ENCODE measurements around the gene S100A3.
A peak's percentile ranks its signal among the peaks of the same experiment; 100 is the strongest.

Gene S100A3

DNA sequence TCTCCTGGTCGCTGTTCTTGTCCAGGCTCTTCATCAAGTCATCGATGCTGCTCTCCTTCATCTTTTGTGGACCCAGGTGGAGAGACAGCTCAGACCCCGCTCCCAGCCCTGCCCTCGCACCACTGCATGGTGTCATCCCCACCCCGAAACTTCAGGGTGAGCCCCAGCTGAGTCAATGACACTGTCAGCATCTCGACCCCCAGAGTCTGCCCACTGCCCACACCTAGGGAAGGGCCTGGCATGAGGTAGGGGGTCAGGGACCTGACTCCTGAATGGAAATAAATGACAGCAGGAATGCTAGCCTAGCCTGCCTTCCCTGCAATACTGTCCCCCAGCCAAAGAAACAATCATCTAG, 11.7 kb downstream of the S100A3 start:
- Histone ChIP-seq H3K9ac (no peak overlapping the region), H3K4me1 (peaks cover 4% of the 10 kb centered on the region), H3K9me3 (ENCODE audit: control insufficient read depth, low read length) (no peaks in the 10 kb centered on the region), H3K27ac (no peak overlapping the region), H3K36me3 (ENCODE audit: control insufficient read depth, insufficient read depth, low read length) (no peaks in the 10 kb centered on the region), H2AFZ (no peak overlapping the region), H3K79me2 (no peaks in the 10 kb centered on the region), H3K4me3 (ENCODE audit: low read depth, low read length) (no peak overlapping the region), H3K27me3 (ENCODE audit: control insufficient read depth, insufficient read depth, low read length) (no peaks in the 10 kb centered on the region), H3K4me2 (ENCODE audit: low read length) (no peak overlapping the region)
- TF ChIP-seq, protein P1, sequence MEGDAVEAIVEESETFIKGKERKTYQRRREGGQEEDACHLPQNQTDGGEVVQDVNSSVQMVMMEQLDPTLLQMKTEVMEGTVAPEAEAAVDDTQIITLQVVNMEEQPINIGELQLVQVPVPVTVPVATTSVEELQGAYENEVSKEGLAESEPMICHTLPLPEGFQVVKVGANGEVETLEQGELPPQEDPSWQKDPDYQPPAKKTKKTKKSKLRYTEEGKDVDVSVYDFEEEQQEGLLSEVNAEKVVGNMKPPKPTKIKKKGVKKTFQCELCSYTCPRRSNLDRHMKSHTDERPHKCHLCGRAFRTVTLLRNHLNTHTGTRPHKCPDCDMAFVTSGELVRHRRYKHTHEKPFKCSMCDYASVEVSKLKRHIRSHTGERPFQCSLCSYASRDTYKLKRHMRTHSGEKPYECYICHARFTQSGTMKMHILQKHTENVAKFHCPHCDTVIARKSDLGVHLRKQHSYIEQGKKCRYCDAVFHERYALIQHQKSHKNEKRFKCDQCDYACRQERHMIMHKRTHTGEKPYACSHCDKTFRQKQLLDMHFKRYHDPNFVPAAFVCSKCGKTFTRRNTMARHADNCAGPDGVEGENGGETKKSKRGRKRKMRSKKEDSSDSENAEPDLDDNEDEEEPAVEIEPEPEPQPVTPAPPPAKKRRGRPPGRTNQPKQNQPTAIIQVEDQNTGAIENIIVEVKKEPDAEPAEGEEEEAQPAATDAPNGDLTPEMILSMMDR (IDR thresholded peaks at IDR 0.05), result no peak

DNA sequence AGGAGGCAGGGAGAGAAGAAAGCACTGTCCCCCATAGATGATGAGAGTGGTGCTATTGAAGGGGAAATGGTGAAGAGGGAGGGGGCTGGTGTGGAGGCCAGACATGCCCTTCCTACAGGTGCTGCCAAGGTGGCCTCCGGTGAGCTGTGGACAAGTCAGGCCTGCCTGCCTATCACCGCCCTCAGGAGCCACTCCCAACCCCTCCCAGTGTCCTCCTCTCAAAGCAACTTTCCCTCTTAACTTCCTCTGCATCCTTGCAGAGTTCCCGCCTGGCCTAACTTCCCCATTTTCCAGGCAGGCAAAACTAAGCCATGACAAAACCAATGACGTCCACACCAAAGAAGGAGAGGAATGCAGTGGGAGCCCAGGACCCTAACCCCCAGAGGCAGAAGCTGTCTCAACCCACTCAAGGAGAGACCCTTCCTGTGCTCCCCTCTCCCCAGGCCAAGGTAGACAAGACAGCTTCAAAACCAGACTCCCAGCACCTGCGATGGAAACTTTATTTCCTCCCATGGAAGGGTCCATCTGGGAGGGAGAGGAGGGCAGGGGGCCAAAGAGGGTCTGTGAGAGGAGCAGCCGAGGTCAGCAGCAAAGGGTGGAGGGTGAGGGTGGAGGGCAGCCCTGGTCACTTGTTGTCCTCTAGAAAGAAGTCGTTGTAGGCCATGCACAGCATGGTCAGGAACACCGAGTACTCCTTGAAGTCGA, 12.2 kb downstream of the S100A3 start:
- H3K9ac ChIP-seq, result no peak overlapping the region
- no peaks in the 10 kb centered on the region for H3K36me3 ChIP-seq (ENCODE audit: control insufficient read depth, insufficient read depth, low read length)
- no peaks in the 10 kb centered on the region for H3K79me2 ChIP-seq
- H3K27me3 ChIP-seq (ENCODE audit: control insufficient read depth, insufficient read depth, low read length), result no peaks in the 10 kb centered on the region
- H3K4me1 ChIP-seq, result peaks cover 4% of the 10 kb centered on the region
- TF ChIP-seq, protein P1 (IDR thresholded peaks at IDR 0.05), result no peak
- peak overlapping the region; percentile 72 for H3K4me3 ChIP-seq (ENCODE audit: low read depth, low read length)
- H3K27ac ChIP-seq, result no peak overlapping the region
- H3K9me3 ChIP-seq (ENCODE audit: control insufficient read depth, low read length), result no peaks in the 10 kb centered on the region
- H3K4me2 ChIP-seq (ENCODE audit: low read length), result peak overlapping the region; percentile 98
- H2AFZ ChIP-seq, result peak overlapping the region; percentile 84

DNA sequence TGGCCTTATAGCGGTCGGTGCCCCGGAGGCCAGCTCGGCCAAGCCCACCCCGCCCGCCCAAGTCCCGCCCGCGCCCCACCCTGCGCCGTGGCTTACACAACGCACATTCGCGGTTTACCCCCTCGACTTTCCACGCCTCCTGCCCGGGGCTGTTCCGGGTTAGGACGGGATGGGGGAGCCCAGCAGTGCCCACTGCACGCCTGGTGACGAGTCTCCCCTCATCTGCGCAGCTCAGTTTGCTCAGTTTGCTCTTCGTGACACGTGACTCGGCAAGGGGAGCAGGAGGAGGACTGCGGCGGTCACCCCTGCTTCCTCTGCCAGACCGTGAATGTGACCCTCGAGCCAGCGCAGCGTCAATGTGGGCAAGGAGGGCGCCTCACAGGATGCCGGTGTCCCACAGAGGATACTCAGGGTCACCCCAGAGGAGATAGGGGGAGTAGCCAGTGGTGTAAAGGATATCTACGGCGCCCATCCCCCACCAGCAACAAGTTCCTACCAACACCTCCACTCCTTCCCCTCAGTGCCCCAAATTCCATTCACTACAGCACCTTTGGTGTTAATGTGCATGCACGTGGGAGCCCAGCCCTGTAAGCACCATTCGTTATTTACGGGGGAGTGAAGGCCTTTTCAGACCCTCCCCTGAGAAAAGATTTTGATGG, 12.9 kb downstream of the S100A3 start:
- Histone ChIP-seq H3K4me1 (peaks cover 4% of the 10 kb centered on the region), H3K36me3 (ENCODE audit: control insufficient read depth, insufficient read depth, low read length) (no peaks in the 10 kb centered on the region), H3K4me2 (ENCODE audit: low read length) (peak overlapping the region; percentile 98), H3K27ac (peak overlapping the region; percentile 32), H3K9ac (no peak overlapping the region), H3K4me3 (ENCODE audit: low read depth, low read length) (peak overlapping the region; percentile 72), H3K79me2 (no peaks in the 10 kb centered on the region), H3K9me3 (ENCODE audit: control insufficient read depth, low read length) (no peaks in the 10 kb centered on the region), H2AFZ (peak overlapping the region; percentile 84), H3K27me3 (ENCODE audit: control insufficient read depth, insufficient read depth, low read length) (no peaks in the 10 kb centered on the region)
- TF ChIP-seq, protein P1 (IDR thresholded peaks at IDR 0.05), result no peak

DNA sequence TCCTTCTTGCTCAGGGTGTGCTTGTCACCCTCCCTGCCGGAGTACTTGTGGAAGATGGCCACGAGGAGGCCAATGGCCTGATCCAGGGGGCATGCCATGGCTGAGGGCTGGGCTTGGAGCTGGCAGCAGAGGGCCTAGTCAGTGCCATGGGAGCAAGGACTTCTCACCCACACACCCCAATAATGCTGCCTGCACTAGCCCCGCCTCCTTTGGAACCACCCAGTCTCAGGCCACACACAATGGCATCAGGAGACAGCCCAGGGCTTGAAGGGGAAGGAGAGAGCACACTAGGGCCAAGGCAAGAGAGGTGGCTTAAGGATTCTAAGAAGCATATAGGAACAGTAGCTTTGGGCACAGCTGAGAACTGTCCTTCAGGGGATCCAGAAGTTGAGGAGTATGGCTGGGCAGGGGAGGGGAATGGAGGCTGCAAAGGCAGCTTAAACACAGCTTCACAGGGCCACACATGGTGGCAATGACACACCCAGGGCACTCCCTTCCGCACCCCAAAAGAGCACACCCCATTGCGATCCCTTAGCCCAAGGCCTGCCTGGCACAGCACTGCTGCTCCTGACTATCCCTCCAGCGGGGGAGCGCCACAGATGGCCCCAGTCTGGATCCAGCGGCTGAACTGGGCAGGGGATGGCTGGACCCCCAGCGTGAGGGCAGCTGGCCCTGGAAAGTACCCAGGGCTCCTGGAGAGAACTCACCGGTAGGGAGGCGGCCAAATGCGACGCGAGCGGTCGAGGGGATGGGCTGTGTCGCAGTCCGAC, 13.6 kb downstream of the S100A3 start, which contains the start of gene S100A6:
TSS of gene S100A6 (minus strand) at position 750 of the 770 bp plus-strand sequence. CDS start at position 98, 652 bp downstream.
- TF ChIP-seq, protein P1 (IDR thresholded peaks at IDR 0.05), result no peak
- Histone ChIP-seq H3K27me3 (ENCODE audit: control insufficient read depth, insufficient read depth, low read length) (no peaks in the 10 kb centered on the region), H3K4me3 (ENCODE audit: low read depth, low read length) (peak within 1 kb of the TSS; percentile 72), H3K4me1 (peaks cover 4% of the 10 kb centered on the region), H2AFZ (peak within 1 kb of the TSS; percentile 84), H3K27ac (peak within 1 kb of the TSS; percentile 32), H3K79me2 (no peaks in the 10 kb centered on the region), H3K9me3 (ENCODE audit: control insufficient read depth, low read length) (no peaks in the 10 kb centered on the region), H3K36me3 (ENCODE audit: control insufficient read depth, insufficient read depth, low read length) (no peaks in the 10 kb centered on the region), H3K9ac (no peak within 1 kb of the TSS), H3K4me2 (ENCODE audit: low read length) (peak within 1 kb of the TSS; percentile 98)
